HEK293 (cell line): ENCODE measurements around the gene TRIM8.
A peak's percentile ranks its signal among the peaks of the same experiment; 100 is the strongest.

ENCODE experiments used
- CTCF ChIA-PET: fragments of 350-600 bp; formaldehyde crosslinking; extraction: SDS; loops from one replicate; lab custom pipeline; 2021; ENCODE audit warnings: antibody characterized with exemption; lab: Yijun Ruan, JAX
- POLR2A ChIA-PET: fragments of 300-600 bp; formaldehyde crosslinking; extraction: SDS; loops from one replicate; lab custom pipeline; 2020; ENCODE audit warnings: antibody characterized with exemption, inconsistent platforms; lab: Yijun Ruan, JAX
- H3K27ac ChIP-seq: fragments of 200-500 bp; sonication (Bioruptor generic); 2 replicates; pipeline ENCODE4 v1.5.1; 2014; ENCODE audit warnings: low read depth, low read length, control low read depth, inconsistent platforms; ENCODE audit errors: extremely low read depth
- H3K36me3 ChIP-seq, 2 experiments: fragments of 200-500 bp in 1 of 2; sonication (Bioruptor generic) in 1 of 2; 1 replicate in 1 of 2; 2 replicates in 1 of 2; pipeline ENCODE4 v1.5.1; 2014 to 2017; ENCODE audit warnings: inconsistent platforms in 2 of 2, low read length in 2 of 2; ENCODE audit not compliant: control insufficient read depth in 2 of 2, insufficient read depth in 1 of 2
- H3K4me1 ChIP-seq: fragments of 200-500 bp; sonication (Bioruptor generic); 2 replicates; pipeline ENCODE4 v1.5.1; 2014; ENCODE audit warnings: mild to moderate bottlenecking, low read length, inconsistent platforms; ENCODE audit not compliant: control insufficient read depth, insufficient read depth
- H3K4me3 ChIP-seq: 2 replicates; pipeline ENCODE4 v1.5.1; 2011; ENCODE audit warnings: low read depth, mild to moderate bottlenecking, control low read depth, low read length, moderate library complexity
- H3K9me3 ChIP-seq: fragments of 200-500 bp; sonication (Bioruptor generic); 2 replicates; pipeline ENCODE4 v1.5.1; 2014; ENCODE audit warnings: low read depth, low read length, inconsistent platforms; ENCODE audit not compliant: control insufficient read depth, insufficient read depth
- GLIS1 ChIP-seq: fragments of 450-650 bp; formaldehyde crosslinking; IDR thresholded peaks from 2 replicates; pipeline ENCODE4 v1.5.1; 2016; ENCODE audit warnings: missing biosample characterization, missing genetic modification characterization
- GLIS2 ChIP-seq: fragments of 450-650 bp; formaldehyde crosslinking; IDR thresholded peaks from 2 replicates; pipeline ENCODE4 v1.5.1; 2016; ENCODE audit warnings: missing biosample characterization, missing genetic modification characterization
- YY2 ChIP-seq: fragments of 450-650 bp; formaldehyde crosslinking; IDR thresholded peaks from 2 replicates; pipeline ENCODE4 v1.5.1; 2016; ENCODE audit warnings: missing biosample characterization, missing genetic modification characterization
- ZFP69B ChIP-seq: fragments of 450-650 bp; formaldehyde crosslinking; IDR thresholded peaks from 2 replicates; pipeline ENCODE4 v1.5.1; 2016; ENCODE audit warnings: missing biosample characterization, missing genetic modification characterization
- ZNF174 ChIP-seq: fragments of 450-650 bp; formaldehyde crosslinking; IDR thresholded peaks from 2 replicates; pipeline ENCODE4 v1.5.0; 2017; ENCODE audit warnings: missing biosample characterization, mild to moderate bottlenecking, missing genetic modification characterization
- ZNF175 ChIP-seq: fragments of 450-650 bp; formaldehyde crosslinking; IDR thresholded peaks from 2 replicates; pipeline ENCODE4 v1.5.1; 2016; ENCODE audit warnings: missing biosample characterization, missing genetic modification characterization
- ZNF214 ChIP-seq: fragments of 450-650 bp; formaldehyde crosslinking; IDR thresholded peaks from 2 replicates; pipeline ENCODE4 v1.5.1; 2017; ENCODE audit warnings: missing biosample characterization, mild to moderate bottlenecking, missing genetic modification characterization, borderline replicate concordance
- ZNF37A ChIP-seq: fragments of 450-650 bp; IDR thresholded peaks from 2 replicates; pipeline ENCODE4 v1.5.1; 2018; ENCODE audit warnings: missing biosample characterization, missing genetic modification characterization
- ZNF423 ChIP-seq: fragments of 450-650 bp; formaldehyde crosslinking; IDR thresholded peaks from 2 replicates; pipeline ENCODE4 v1.5.1; 2016; ENCODE audit warnings: missing biosample characterization, missing genetic modification characterization
- ZNF501 ChIP-seq: fragments of 450-650 bp; formaldehyde crosslinking; IDR thresholded peaks from 2 replicates; pipeline ENCODE4 v1.5.1; 2016; ENCODE audit warnings: missing biosample characterization, missing genetic modification characterization
- ZNF558 ChIP-seq: fragments of 450-650 bp; formaldehyde crosslinking; IDR thresholded peaks from 2 replicates; pipeline ENCODE4 v1.5.1; 2016; ENCODE audit warnings: missing biosample characterization, missing genetic modification characterization
- ZNF600 ChIP-seq: fragments of 450-650 bp; formaldehyde crosslinking; IDR thresholded peaks from 2 replicates; pipeline ENCODE4 v1.5.1; 2016; ENCODE audit warnings: missing biosample characterization, missing genetic modification characterization
- TF ChIP-seq, protein P1 (sequence below): fragments of 450-650 bp; formaldehyde crosslinking; IDR thresholded peaks from 2 replicates; pipeline ENCODE4 v1.5.1; 2016; ENCODE audit warnings: missing biosample characterization, missing genetic modification characterization
- TF ChIP-seq, protein P2 (sequence below): fragments of 450-650 bp; formaldehyde crosslinking; IDR thresholded peaks from 2 replicates; pipeline ENCODE4 v1.5.1; 2016; ENCODE audit warnings: missing biosample characterization, missing genetic modification characterization
- TF ChIP-seq, protein P3 (sequence below): fragments of 450-650 bp; formaldehyde crosslinking; IDR thresholded peaks from 2 replicates; pipeline ENCODE4 v1.5.1; 2016; ENCODE audit warnings: missing biosample characterization, missing genetic modification characterization
- TF ChIP-seq, protein P4 (sequence below): IDR thresholded peaks from 2 replicates; pipeline ENCODE4 v1.6.1; 2011; ENCODE audit warnings: mild to moderate bottlenecking, low read depth, low read length, borderline replicate concordance
- TF ChIP-seq, protein P5 (sequence below): fragments of 450-650 bp; formaldehyde crosslinking; IDR thresholded peaks from 2 replicates; pipeline ENCODE4 v1.5.1; 2016; ENCODE audit warnings: missing biosample characterization, missing genetic modification characterization

The TRIM8 gene

DNA sequence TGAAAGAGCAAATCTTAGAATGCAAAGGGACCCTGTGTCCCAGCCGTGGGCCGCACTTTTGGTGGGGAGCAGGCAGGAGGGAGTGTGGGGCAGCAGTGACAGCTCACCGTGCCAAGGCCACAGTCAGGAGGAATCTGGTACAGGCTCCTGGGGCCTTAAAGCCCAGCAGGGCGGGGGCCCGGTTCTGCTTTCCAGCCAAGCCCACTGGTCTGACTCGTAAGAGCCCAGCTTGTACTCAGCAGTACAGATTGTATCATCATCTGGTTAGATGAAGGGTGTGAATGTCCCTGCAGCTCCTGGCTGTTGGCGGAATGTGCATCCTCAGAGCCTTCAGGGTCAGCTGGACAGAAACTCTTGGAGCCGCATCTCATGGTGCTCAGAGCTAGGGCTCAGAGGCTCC is 30.5 kb upstream of the TRIM8 start:
- no peak for TF ChIP-seq ZNF37A
- TF ChIP-seq, all 188 proteins: peak for 0
- ChIA-PET POLR2A (interaction anchor here (1.1 to 1.2 kb wide), 2 partner anchors 28 to 31 kb away, joined by 3 read pairs; no protein-coding TSS in a partner anchor), CTCF (interaction anchor here (0.5 to 5.2 kb wide), 5 partner anchors 9 to 53 kb away, joined by 3 to 25 read pairs (median 4); no protein-coding TSS in a partner anchor)

DNA sequence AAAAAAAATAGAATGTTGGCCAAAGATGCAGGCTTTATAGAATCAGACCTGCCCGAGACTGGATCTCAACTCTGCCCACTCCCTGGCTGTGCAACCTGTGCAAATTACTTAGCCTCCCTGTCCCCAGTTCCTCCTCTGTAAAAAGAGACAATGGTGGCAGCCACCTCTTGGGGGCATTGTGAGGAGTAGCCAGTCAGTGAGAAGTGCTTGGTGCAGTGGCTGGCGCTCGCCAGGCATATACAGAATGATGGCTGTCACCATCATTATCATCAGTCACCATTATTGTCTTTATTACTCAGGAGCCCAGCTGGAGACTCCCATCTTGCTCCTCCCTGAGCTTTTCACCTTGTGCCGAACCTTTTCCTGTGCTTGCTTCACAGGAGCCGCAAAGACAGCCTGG is 29.4 kb upstream of the TRIM8 start:
- POLR2A ChIA-PET = no interaction called here

More for the DNA sequence above, 30.5 kb upstream of the TRIM8 start:
- Histone ChIP-seq H3K4me3 (no peak overlapping the region), H3K4me1 (peaks cover 3% of the 10 kb centered on the region; the same call in 1 of the 2 replicates), H3K9me3 (no peaks in the 10 kb centered on the region), H3K36me3 (peaks cover 0 to 45% of the 10 kb centered on the region in 2 experiments; a peak in 1 of 3 replicates), H3K27ac (no peak overlapping the region)

DNA sequence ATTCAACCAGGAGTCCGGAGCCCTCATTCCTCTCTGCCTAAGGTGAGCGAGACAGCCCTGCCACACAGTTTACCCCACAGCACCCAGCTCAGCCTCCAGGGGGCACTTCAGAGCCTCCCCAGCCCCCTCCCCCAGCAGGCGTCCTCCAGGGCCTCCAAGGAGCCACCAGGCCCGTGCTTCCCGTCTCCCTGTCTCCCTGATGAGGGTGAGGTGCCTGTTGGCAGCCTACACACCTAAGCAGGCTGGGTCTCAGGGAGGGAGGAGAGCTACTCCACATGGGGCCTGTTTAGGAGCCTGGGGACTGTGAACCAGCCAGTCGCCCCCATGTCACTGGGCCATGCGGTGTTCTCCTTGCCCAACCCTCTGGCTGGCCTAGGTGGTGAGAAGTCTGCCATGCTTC is 28.9 kb upstream of the TRIM8 start:
- Histone ChIP-seq H3K4me1 (peaks cover 3% of the 10 kb centered on the region; the same call in 1 of the 2 replicates), H3K4me3 (no peak overlapping the region), H3K27ac (no peak overlapping the region), H3K36me3 (peaks cover 0 to 50% of the 10 kb centered on the region in 2 experiments; a peak in 1 of 3 replicates), H3K9me3 (no peaks in the 10 kb centered on the region)
- ChIA-PET POLR2A (no interaction called here), CTCF (interaction anchor here (0.6 to 5.2 kb wide), 11 partner anchors 12 to 153 kb away, joined by 3 to 25 read pairs (median 3); partner anchors contain the start of gene ARL3)
- peak; percentile 35; the same call in 1 of the 2 replicates for TF ChIP-seq GLIS1 (tag by site-specific recombination)
- TF ChIP-seq ZNF600 (tag by site-specific recombination) = 0 out of 2 replicates have a peak, but pooled peaks have one; percentile 16
- TF ChIP-seq ZNF175 (tag by site-specific recombination) = no peak
- no peak for TF ChIP-seq ZFP69B
- TF ChIP-seq ZNF423 = peak; percentile 36; the same call in 1 of the 2 replicates
- TF ChIP-seq ZNF174 (tag by site-specific recombination) = no peak
- TF ChIP-seq ZNF214 = no peak
- TF ChIP-seq, protein P1, sequence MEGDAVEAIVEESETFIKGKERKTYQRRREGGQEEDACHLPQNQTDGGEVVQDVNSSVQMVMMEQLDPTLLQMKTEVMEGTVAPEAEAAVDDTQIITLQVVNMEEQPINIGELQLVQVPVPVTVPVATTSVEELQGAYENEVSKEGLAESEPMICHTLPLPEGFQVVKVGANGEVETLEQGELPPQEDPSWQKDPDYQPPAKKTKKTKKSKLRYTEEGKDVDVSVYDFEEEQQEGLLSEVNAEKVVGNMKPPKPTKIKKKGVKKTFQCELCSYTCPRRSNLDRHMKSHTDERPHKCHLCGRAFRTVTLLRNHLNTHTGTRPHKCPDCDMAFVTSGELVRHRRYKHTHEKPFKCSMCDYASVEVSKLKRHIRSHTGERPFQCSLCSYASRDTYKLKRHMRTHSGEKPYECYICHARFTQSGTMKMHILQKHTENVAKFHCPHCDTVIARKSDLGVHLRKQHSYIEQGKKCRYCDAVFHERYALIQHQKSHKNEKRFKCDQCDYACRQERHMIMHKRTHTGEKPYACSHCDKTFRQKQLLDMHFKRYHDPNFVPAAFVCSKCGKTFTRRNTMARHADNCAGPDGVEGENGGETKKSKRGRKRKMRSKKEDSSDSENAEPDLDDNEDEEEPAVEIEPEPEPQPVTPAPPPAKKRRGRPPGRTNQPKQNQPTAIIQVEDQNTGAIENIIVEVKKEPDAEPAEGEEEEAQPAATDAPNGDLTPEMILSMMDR (tag by site-specific recombination) = 0 out of 2 replicates have a peak, but pooled peaks have one; percentile 51
- TF ChIP-seq, protein P2, sequence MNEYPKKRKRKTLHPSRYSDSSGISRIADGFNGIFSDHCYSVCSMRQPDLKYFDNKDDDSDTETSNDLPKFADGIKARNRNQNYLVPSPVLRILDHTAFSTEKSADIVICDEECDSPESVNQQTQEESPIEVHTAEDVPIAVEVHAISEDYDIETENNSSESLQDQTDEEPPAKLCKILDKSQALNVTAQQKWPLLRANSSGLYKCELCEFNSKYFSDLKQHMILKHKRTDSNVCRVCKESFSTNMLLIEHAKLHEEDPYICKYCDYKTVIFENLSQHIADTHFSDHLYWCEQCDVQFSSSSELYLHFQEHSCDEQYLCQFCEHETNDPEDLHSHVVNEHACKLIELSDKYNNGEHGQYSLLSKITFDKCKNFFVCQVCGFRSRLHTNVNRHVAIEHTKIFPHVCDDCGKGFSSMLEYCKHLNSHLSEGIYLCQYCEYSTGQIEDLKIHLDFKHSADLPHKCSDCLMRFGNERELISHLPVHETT (tag by site-specific recombination) = no peak
- TF ChIP-seq GLIS2 (tag by site-specific recombination) = peak; percentile 27; the same call in 1 of the 2 replicates
- TF ChIP-seq, protein P3, sequence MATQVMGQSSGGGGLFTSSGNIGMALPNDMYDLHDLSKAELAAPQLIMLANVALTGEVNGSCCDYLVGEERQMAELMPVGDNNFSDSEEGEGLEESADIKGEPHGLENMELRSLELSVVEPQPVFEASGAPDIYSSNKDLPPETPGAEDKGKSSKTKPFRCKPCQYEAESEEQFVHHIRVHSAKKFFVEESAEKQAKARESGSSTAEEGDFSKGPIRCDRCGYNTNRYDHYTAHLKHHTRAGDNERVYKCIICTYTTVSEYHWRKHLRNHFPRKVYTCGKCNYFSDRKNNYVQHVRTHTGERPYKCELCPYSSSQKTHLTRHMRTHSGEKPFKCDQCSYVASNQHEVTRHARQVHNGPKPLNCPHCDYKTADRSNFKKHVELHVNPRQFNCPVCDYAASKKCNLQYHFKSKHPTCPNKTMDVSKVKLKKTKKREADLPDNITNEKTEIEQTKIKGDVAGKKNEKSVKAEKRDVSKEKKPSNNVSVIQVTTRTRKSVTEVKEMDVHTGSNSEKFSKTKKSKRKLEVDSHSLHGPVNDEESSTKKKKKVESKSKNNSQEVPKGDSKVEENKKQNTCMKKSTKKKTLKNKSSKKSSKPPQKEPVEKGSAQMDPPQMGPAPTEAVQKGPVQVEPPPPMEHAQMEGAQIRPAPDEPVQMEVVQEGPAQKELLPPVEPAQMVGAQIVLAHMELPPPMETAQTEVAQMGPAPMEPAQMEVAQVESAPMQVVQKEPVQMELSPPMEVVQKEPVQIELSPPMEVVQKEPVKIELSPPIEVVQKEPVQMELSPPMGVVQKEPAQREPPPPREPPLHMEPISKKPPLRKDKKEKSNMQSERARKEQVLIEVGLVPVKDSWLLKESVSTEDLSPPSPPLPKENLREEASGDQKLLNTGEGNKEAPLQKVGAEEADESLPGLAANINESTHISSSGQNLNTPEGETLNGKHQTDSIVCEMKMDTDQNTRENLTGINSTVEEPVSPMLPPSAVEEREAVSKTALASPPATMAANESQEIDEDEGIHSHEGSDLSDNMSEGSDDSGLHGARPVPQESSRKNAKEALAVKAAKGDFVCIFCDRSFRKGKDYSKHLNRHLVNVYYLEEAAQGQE = no peak

More for the DNA sequence above, 29.4 kb upstream of the TRIM8 start:
- peaks cover 3% of the 10 kb centered on the region; the same call in 1 of the 2 replicates for H3K4me1 ChIP-seq
- H3K9me3 ChIP-seq = no peaks in the 10 kb centered on the region
- H3K27ac ChIP-seq = no peak overlapping the region
- no peak overlapping the region for H3K4me3 ChIP-seq
- no peak for TF ChIP-seq ZNF558 (tag by site-specific recombination)
- no peak for TF ChIP-seq ZNF501
- no peak for TF ChIP-seq ZNF600 (tag by site-specific recombination)
- TF ChIP-seq YY2 (tag by site-specific recombination) = no peak
- TF ChIP-seq, protein P4, sequence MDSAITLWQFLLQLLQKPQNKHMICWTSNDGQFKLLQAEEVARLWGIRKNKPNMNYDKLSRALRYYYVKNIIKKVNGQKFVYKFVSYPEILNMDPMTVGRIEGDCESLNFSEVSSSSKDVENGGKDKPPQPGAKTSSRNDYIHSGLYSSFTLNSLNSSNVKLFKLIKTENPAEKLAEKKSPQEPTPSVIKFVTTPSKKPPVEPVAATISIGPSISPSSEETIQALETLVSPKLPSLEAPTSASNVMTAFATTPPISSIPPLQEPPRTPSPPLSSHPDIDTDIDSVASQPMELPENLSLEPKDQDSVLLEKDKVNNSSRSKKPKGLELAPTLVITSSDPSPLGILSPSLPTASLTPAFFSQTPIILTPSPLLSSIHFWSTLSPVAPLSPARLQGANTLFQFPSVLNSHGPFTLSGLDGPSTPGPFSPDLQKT = no peak
- TF ChIP-seq, protein P1 (tag by site-specific recombination) = no peak
- TF ChIP-seq, protein P5, sequence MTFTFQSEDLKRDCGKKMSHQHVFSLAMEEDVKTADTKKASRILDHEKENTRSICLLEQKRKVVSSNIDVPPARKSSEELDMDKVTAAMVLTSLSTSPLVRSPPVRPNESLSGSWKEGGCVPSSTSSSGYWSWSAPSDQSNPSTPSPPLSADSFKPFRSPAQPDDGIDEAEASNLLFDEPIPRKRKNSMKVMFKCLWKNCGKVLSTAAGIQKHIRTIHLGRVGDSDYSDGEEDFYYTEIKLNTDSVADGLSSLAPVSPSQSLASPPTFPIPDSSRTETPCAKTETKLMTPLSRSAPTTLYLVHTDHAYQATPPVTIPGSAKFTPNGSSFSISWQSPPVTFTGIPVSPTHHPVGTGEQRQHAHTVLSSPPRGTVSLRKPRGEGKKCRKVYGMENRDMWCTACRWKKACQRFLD (tag by site-specific recombination) = no peak
- TF ChIP-seq, all 188 proteins: peak for 0
- peaks cover 0 to 47% of the 10 kb centered on the region in 2 experiments; a peak in 1 of 3 replicates for H3K36me3 ChIP-seq
- CTCF ChIA-PET = interaction anchor here (0.6 to 5.2 kb wide), 11 partner anchors 8 to 99 kb away, joined by 3 to 25 read pairs (median 3); partner anchors contain the start of gene ARL3
